ENCODE measurements around the gene EPG5. TPM values are rescaled to one million over a fixed set of nuclear protein-coding genes. Genes with fewer than 3 reads are reported as not detected.

EPG5 gene
- total and polyA plus RNA-seq, 4 donors: 3.2 to 20.3 (median 11.1) TPM

DNA sequence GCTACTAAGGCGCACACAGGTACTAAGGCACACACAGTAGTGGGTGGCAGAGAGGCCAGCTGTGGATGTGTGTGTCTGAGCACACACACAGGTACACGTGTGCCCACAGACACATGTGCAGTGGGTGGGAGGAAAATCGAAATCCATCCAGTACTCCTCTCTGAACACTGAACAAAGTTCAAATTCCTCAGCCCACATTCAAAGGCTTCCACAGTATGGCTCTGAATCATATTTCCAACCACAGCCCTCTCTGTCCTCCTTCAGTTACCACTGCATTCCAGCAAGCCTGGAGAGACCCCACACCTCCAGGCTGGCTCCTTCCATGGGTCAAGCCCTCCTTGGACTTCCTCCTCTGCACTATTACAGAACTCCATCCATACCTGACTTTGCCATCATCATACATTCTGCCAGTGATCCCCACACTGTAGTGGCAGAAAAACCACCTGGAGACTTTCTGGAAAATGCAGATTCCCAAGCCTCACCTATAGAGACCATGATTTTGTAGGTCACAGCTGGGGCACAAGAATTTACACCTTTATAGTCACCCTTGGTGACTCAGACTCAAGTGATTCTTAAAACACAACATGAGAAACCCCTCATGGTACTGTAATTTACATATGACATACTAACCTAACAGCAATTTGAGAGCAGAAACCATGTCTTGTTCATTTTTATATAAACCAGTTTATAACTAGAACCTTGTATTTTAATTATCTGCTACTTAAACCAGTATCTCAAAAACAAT is 31.4 kb downstream of the EPG5 start:
- Histone ChIP-seq H3K4me3 (ENCODE audit: low read depth in 1 of 3, low read length in 3 of 3) (no peak overlapping the region), H3K27me3 (ENCODE audit: control insufficient read depth in 4 of 4, insufficient read depth in 4 of 4, low read length in 3 of 4) (no peaks in the 10 kb centered on the region), H3K27ac (ENCODE audit: low read depth in 1 of 2, low read length in 2 of 2) (no peak overlapping the region), H3K36me3 (ENCODE audit: control insufficient read depth in 4 of 4, insufficient read depth in 3 of 4, low read depth in 1 of 4, low read length in 3 of 4) (peaks cover 3 to 44% (median 28%) of the 10 kb centered on the region in 4 donors), H3K9ac (ENCODE audit: low read depth in 1 of 2, low read length in 2 of 2) (no peak overlapping the region), H3K4me1 (ENCODE audit: control insufficient read depth in 4 of 4, insufficient read depth in 4 of 4, low read length in 3 of 4) (peaks cover 0 to 6% (median 5%) of the 10 kb centered on the region in 4 donors), H3K9me3 (ENCODE audit: control insufficient read depth in 4 of 4, low read length in 3 of 4) (no peaks in the 10 kb centered on the region)
- DNase-seq (ENCODE audit: low spot score): no peak
- no peak for TF ChIP-seq YY1 (IDR thresholded peaks at IDR 0.05)
- TF ChIP-seq HNF4A (conservative IDR thresholded peaks at IDR 0.05): peak; percentile 59 to 74
- peak in 1 of 2 donors; percentile 7 for TF ChIP-seq RXRA (IDR thresholded peaks at IDR 0.05)
- TF ChIP-seq SP1 (IDR thresholded peaks at IDR 0.05): peak; percentile 55
- WGBS: 68% methylated on average over 3 of the region's 3 CpGs

DNA sequence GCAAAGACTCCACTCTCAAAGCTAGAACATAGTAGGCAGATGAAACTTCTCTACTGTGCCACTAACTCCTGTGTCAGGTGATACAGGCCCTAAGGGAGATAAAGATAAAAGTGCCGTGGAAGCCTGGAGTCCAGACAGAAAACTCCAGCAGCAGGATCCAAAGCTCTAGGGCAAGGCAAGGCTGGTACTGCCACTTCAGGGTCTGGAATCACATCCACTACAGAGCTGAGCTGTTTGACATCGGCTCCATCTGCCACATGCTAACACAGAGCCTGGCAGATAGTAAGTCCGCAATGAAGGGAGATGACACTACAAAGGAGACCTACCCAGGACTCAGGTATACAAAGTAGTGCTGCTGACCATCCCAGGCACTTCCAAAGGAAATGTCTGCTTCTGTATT is 34.4 kb downstream of the EPG5 start:
- Histone ChIP-seq H3K9ac (ENCODE audit: low read depth in 1 of 2, low read length in 2 of 2) (no peak overlapping the region), H3K4me1 (ENCODE audit: control insufficient read depth in 4 of 4, insufficient read depth in 4 of 4, low read length in 3 of 4) (peaks cover 0 to 6% (median 5%) of the 10 kb centered on the region in 4 donors), H3K4me3 (ENCODE audit: low read depth in 1 of 3, low read length in 3 of 3) (no peak overlapping the region), H3K27ac (ENCODE audit: low read depth in 1 of 2, low read length in 2 of 2) (no peak overlapping the region), H3K27me3 (ENCODE audit: control insufficient read depth in 4 of 4, insufficient read depth in 4 of 4, low read length in 3 of 4) (no peaks in the 10 kb centered on the region), H3K36me3 (ENCODE audit: control insufficient read depth in 4 of 4, insufficient read depth in 3 of 4, low read depth in 1 of 4, low read length in 3 of 4) (peaks cover 5 to 34% (median 25%) of the 10 kb centered on the region in 4 donors), H3K9me3 (ENCODE audit: control insufficient read depth in 4 of 4, low read length in 3 of 4) (no peaks in the 10 kb centered on the region)
- DNase-seq (ENCODE audit: low spot score): no peak
- 94% methylated on average over 3 of the region's 3 CpGs for WGBS
- TF ChIP-seq GABPA (IDR thresholded peaks at IDR 0.05 in 1 of 2, conservative IDR thresholded peaks at IDR 0.05 in 1 of 2) (no peak), FOXA1 (IDR thresholded peaks at IDR 0.05) (no peak), NR2F2 (IDR thresholded peaks at IDR 0.05) (no peak)
- TF ChIP-seq, protein P1, sequence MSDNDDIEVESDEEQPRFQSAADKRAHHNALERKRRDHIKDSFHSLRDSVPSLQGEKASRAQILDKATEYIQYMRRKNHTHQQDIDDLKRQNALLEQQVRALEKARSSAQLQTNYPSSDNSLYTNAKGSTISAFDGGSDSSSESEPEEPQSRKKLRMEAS (IDR thresholded peaks at IDR 0.05): no peak

DNA sequence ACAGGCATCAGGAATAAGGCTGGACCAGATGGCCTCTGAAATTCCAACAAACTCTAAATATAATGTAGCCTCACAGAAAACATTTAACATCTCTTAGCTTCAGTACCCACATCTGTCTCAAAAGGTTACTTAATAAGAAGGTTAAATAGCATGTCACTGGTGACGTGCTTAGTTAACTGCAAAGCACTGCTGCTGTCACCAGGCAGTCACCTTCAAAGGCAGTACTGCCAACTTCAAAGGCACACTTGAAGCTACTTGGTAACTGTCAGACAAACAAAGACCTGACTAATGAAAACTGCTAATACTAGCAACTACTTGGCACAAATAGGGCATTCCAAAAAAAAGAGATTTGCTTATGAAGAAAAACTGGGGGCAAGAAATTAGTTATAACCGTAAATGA is 36.2 kb downstream of the EPG5 start:
- H3K36me3 ChIP-seq (ENCODE audit: control insufficient read depth in 4 of 4, insufficient read depth in 3 of 4, low read depth in 1 of 4, low read length in 3 of 4): peaks cover 5 to 34% (median 27%) of the 10 kb centered on the region in 4 donors
- no peak overlapping the region for H3K27ac ChIP-seq (ENCODE audit: low read depth in 1 of 2, low read length in 2 of 2)
- TF ChIP-seq RXRA (IDR thresholded peaks at IDR 0.05): no peak
- TF ChIP-seq, protein P2, sequence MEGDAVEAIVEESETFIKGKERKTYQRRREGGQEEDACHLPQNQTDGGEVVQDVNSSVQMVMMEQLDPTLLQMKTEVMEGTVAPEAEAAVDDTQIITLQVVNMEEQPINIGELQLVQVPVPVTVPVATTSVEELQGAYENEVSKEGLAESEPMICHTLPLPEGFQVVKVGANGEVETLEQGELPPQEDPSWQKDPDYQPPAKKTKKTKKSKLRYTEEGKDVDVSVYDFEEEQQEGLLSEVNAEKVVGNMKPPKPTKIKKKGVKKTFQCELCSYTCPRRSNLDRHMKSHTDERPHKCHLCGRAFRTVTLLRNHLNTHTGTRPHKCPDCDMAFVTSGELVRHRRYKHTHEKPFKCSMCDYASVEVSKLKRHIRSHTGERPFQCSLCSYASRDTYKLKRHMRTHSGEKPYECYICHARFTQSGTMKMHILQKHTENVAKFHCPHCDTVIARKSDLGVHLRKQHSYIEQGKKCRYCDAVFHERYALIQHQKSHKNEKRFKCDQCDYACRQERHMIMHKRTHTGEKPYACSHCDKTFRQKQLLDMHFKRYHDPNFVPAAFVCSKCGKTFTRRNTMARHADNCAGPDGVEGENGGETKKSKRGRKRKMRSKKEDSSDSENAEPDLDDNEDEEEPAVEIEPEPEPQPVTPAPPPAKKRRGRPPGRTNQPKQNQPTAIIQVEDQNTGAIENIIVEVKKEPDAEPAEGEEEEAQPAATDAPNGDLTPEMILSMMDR (IDR thresholded peaks at IDR 0.05; ENCODE audit: low read depth, low read length, missing input control): no peak
- TF ChIP-seq, protein P3, sequence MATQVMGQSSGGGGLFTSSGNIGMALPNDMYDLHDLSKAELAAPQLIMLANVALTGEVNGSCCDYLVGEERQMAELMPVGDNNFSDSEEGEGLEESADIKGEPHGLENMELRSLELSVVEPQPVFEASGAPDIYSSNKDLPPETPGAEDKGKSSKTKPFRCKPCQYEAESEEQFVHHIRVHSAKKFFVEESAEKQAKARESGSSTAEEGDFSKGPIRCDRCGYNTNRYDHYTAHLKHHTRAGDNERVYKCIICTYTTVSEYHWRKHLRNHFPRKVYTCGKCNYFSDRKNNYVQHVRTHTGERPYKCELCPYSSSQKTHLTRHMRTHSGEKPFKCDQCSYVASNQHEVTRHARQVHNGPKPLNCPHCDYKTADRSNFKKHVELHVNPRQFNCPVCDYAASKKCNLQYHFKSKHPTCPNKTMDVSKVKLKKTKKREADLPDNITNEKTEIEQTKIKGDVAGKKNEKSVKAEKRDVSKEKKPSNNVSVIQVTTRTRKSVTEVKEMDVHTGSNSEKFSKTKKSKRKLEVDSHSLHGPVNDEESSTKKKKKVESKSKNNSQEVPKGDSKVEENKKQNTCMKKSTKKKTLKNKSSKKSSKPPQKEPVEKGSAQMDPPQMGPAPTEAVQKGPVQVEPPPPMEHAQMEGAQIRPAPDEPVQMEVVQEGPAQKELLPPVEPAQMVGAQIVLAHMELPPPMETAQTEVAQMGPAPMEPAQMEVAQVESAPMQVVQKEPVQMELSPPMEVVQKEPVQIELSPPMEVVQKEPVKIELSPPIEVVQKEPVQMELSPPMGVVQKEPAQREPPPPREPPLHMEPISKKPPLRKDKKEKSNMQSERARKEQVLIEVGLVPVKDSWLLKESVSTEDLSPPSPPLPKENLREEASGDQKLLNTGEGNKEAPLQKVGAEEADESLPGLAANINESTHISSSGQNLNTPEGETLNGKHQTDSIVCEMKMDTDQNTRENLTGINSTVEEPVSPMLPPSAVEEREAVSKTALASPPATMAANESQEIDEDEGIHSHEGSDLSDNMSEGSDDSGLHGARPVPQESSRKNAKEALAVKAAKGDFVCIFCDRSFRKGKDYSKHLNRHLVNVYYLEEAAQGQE (IDR thresholded peaks at IDR 0.05): no peak
- TF ChIP-seq, protein P4, sequence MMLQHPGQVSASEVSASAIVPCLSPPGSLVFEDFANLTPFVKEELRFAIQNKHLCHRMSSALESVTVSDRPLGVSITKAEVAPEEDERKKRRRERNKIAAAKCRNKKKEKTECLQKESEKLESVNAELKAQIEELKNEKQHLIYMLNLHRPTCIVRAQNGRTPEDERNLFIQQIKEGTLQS (IDR thresholded peaks at IDR 0.05): no peak
- TF ChIP-seq SP1 (IDR thresholded peaks at IDR 0.05): no peak
- no peak for TF ChIP-seq YY1 (IDR thresholded peaks at IDR 0.05)
- 98% methylated on average over 2 of the region's 2 CpGs for WGBS
- no peak overlapping the region for H3K9ac ChIP-seq (ENCODE audit: low read depth in 1 of 2, low read length in 2 of 2)
- H3K4me3 ChIP-seq (ENCODE audit: low read depth in 1 of 3, low read length in 3 of 3): no peak overlapping the region
- H3K9me3 ChIP-seq (ENCODE audit: control insufficient read depth in 4 of 4, low read length in 3 of 4): no peaks in the 10 kb centered on the region
- DNase-seq (ENCODE audit: low spot score): no peak
- peaks cover 0 to 5% (median 4%) of the 10 kb centered on the region in 4 donors for H3K4me1 ChIP-seq (ENCODE audit: control insufficient read depth in 4 of 4, insufficient read depth in 4 of 4, low read length in 3 of 4)
- H3K27me3 ChIP-seq (ENCODE audit: control insufficient read depth in 4 of 4, insufficient read depth in 4 of 4, low read length in 3 of 4): no peaks in the 10 kb centered on the region
